Measurements from ENCODE around the gene TSPAN4. TPM values are rescaled to one million over a fixed set of nuclear protein-coding genes. Genes with fewer than 3 reads are reported as not detected.

Gene TSPAN4
- total and polyA plus RNA-seq, 4 donors, result 16.5 to 38.1 (median 30.4) TPM

DNA sequence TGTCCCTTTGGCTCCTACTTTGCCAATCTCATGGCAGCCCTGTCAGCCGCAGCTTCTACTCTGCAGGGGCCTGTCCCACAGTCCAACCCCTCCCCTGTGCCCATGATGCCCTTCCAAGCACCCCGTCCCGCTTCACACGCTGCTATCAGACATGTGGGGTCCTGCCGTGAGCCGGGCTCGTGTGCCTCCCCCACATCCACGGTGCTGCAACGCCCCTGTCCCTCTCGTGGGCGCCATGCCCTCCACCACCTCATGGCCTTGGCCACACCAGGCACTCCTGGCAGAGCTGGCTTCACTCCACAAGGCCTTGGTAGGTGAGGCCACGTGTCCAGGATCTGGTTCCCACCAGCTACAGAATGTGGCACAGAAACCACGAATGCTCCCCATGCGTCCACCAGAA lies 44.9 kb downstream of the TSPAN4 start (continued):
- TF ChIP-seq, protein P1, sequence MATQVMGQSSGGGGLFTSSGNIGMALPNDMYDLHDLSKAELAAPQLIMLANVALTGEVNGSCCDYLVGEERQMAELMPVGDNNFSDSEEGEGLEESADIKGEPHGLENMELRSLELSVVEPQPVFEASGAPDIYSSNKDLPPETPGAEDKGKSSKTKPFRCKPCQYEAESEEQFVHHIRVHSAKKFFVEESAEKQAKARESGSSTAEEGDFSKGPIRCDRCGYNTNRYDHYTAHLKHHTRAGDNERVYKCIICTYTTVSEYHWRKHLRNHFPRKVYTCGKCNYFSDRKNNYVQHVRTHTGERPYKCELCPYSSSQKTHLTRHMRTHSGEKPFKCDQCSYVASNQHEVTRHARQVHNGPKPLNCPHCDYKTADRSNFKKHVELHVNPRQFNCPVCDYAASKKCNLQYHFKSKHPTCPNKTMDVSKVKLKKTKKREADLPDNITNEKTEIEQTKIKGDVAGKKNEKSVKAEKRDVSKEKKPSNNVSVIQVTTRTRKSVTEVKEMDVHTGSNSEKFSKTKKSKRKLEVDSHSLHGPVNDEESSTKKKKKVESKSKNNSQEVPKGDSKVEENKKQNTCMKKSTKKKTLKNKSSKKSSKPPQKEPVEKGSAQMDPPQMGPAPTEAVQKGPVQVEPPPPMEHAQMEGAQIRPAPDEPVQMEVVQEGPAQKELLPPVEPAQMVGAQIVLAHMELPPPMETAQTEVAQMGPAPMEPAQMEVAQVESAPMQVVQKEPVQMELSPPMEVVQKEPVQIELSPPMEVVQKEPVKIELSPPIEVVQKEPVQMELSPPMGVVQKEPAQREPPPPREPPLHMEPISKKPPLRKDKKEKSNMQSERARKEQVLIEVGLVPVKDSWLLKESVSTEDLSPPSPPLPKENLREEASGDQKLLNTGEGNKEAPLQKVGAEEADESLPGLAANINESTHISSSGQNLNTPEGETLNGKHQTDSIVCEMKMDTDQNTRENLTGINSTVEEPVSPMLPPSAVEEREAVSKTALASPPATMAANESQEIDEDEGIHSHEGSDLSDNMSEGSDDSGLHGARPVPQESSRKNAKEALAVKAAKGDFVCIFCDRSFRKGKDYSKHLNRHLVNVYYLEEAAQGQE (IDR thresholded peaks at IDR 0.05), result no peak
- no peak for TF ChIP-seq HNF4G (IDR thresholded peaks at IDR 0.05)

- H3K27ac ChIP-seq (ENCODE audit: low read depth in 1 of 2, low read length in 2 of 2), result no peak overlapping the region
- H3K27me3 ChIP-seq (ENCODE audit: control insufficient read depth in 4 of 4, insufficient read depth in 4 of 4, low read length in 3 of 4), result no peaks in the 10 kb centered on the region
- H3K4me3 ChIP-seq (ENCODE audit: low read depth in 1 of 3, low read length in 3 of 3), result no peak overlapping the region
- H3K9me3 ChIP-seq (ENCODE audit: control insufficient read depth in 4 of 4, low read length in 3 of 4), result no peaks in the 10 kb centered on the region
- H3K36me3 ChIP-seq (ENCODE audit: control insufficient read depth in 4 of 4, insufficient read depth in 3 of 4, low read depth in 1 of 4, low read length in 3 of 4), result peaks cover 3 to 35% (median 10%) of the 10 kb centered on the region in 4 donors
- TF ChIP-seq, protein P2, sequence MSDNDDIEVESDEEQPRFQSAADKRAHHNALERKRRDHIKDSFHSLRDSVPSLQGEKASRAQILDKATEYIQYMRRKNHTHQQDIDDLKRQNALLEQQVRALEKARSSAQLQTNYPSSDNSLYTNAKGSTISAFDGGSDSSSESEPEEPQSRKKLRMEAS (IDR thresholded peaks at IDR 0.05), result no peak
- TF ChIP-seq HNF4G (IDR thresholded peaks at IDR 0.05), result no peak
- TF ChIP-seq JUND (IDR thresholded peaks at IDR 0.05), result no peak
- no peak for TF ChIP-seq RXRA (IDR thresholded peaks at IDR 0.05)
- no peak for TF ChIP-seq RAD21 (IDR thresholded peaks at IDR 0.05)
- no peak for TF ChIP-seq FOXA2 (IDR thresholded peaks at IDR 0.05)
- TF ChIP-seq HNF4A (conservative IDR thresholded peaks at IDR 0.05), result no peak
- no peak for TF ChIP-seq TAF1 (conservative IDR thresholded peaks at IDR 0.05)
- TF ChIP-seq, protein P3, sequence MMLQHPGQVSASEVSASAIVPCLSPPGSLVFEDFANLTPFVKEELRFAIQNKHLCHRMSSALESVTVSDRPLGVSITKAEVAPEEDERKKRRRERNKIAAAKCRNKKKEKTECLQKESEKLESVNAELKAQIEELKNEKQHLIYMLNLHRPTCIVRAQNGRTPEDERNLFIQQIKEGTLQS (IDR thresholded peaks at IDR 0.05), result no peak
- no peak for TF ChIP-seq EGR1 (IDR thresholded peaks at IDR 0.05; ENCODE audit: low read depth in 2 of 2)
- TF ChIP-seq SP1 (IDR thresholded peaks at IDR 0.05), result no peak
- DNase-seq (ENCODE audit: low spot score), result no peak
- WGBS, result 91% methylated on average over 45 of the region's 45 CpGs
- no peaks in the 10 kb centered on the region for H3K4me1 ChIP-seq (ENCODE audit: control insufficient read depth in 4 of 4, insufficient read depth in 4 of 4, low read length in 3 of 4)
- H3K9ac ChIP-seq (ENCODE audit: low read depth in 1 of 2, low read length in 2 of 2), result no peak overlapping the region
Measured at GRCh38 chr11:888310-889212, 45.9 kb downstream of the TSPAN4 start.

DNA sequence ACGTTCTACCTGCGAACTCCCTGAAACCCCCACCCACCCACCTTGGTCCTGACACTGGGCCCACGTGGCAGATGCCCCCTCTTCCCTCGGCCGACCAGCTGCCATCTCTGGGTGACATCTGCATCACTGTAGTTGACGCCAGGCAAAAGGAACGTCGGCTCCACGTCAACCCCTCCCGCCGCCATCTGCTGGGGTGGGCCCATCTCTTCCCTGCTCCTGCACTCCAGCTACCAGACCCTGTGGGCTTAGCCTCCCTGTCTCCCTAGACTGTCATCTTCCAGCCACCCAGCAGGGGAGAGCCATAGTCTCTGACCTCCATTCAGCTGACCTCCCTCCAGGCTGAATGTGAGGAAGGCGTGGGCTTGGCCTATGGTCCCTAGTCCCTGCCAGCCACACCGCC lies 46.6 kb downstream of the TSPAN4 start:
- peaks cover 3 to 29% (median 11%) of the 10 kb centered on the region in 4 donors for H3K36me3 ChIP-seq (ENCODE audit: control insufficient read depth in 4 of 4, insufficient read depth in 3 of 4, low read depth in 1 of 4, low read length in 3 of 4)

More for the DNA sequence above, 46.6 kb downstream of the TSPAN4 start:
- 97% methylated on average over 13 of the region's 13 CpGs for WGBS
- no peak for DNase-seq (ENCODE audit: low spot score)
- no peak overlapping the region for H3K27ac ChIP-seq (ENCODE audit: low read depth in 1 of 2, low read length in 2 of 2)
- H3K9ac ChIP-seq (ENCODE audit: low read depth in 1 of 2, low read length in 2 of 2), result no peak overlapping the region
- H3K9me3 ChIP-seq (ENCODE audit: control insufficient read depth in 4 of 4, low read length in 3 of 4), result no peaks in the 10 kb centered on the region
- TF ChIP-seq HNF4G (IDR thresholded peaks at IDR 0.05) (no peak), GABPA (IDR thresholded peaks at IDR 0.05 in 1 of 2, conservative IDR thresholded peaks at IDR 0.05 in 1 of 2) (no peak), NR2F2 (IDR thresholded peaks at IDR 0.05) (no peak), HNF4A (conservative IDR thresholded peaks at IDR 0.05) (no peak), RXRA (IDR thresholded peaks at IDR 0.05) (no peak), SP1 (IDR thresholded peaks at IDR 0.05) (no peak), EGR1 (IDR thresholded peaks at IDR 0.05; ENCODE audit: low read depth in 2 of 2) (no peak), FOXA2 (IDR thresholded peaks at IDR 0.05) (no peak)
- TF ChIP-seq, protein P3 (IDR thresholded peaks at IDR 0.05), result no peak
- no peaks in the 10 kb centered on the region for H3K27me3 ChIP-seq (ENCODE audit: control insufficient read depth in 4 of 4, insufficient read depth in 4 of 4, low read length in 3 of 4)
- H3K4me3 ChIP-seq (ENCODE audit: low read depth in 1 of 3, low read length in 3 of 3), result no peak overlapping the region
- H3K4me1 ChIP-seq (ENCODE audit: control insufficient read depth in 4 of 4, insufficient read depth in 4 of 4, low read length in 3 of 4), result no peaks in the 10 kb centered on the region
